ENCODE measurements around the gene CAND2.

DNA sequence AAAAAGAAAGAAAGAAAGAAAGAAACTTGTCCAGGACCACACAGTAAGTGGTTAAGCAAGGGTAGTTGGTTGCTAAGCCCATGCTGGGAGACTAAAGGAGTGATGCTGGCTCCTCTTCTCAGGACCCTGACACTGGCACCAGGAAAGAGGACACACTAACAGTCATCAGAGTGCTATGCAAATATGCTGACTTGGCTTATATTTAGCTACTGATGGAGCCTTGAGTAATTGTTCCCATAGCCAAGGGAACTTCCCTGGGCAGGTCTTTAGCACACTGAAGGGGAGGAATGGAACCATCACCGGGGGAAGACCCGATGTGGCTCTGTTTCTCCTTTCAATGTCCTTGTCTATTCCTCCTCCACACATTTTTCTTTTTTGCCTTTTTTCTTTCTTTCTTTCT lies 43.7 kb upstream of the CAND2 start:
- TF ChIP-seq, protein P1, sequence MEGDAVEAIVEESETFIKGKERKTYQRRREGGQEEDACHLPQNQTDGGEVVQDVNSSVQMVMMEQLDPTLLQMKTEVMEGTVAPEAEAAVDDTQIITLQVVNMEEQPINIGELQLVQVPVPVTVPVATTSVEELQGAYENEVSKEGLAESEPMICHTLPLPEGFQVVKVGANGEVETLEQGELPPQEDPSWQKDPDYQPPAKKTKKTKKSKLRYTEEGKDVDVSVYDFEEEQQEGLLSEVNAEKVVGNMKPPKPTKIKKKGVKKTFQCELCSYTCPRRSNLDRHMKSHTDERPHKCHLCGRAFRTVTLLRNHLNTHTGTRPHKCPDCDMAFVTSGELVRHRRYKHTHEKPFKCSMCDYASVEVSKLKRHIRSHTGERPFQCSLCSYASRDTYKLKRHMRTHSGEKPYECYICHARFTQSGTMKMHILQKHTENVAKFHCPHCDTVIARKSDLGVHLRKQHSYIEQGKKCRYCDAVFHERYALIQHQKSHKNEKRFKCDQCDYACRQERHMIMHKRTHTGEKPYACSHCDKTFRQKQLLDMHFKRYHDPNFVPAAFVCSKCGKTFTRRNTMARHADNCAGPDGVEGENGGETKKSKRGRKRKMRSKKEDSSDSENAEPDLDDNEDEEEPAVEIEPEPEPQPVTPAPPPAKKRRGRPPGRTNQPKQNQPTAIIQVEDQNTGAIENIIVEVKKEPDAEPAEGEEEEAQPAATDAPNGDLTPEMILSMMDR (IDR thresholded peaks at IDR 0.05): no peak
- no peak for TF ChIP-seq POLR2A (IDR thresholded peaks at IDR 0.05)

All from testis (tissue), 2 donors.